MCF 10A (cell line): ENCODE data around the gene AK9. TPM values are rescaled to one million over a fixed set of nuclear protein-coding genes. Genes with fewer than 3 reads are reported as not detected.

Experiments
- BruUV-seq: library from RNA; stranded (reverse); fragments of 400-500 nt; replicated peaks from 2 replicates; lab custom pipeline; 2021; lab: Mats Ljungman, UMichigan
- CTCF ChIA-PET: fragments of 300-600 bp; sonication (Branson Sonifier 250); formaldehyde crosslinking; extraction: SDS; loops from one replicate; lab custom pipeline; 2021; ENCODE audit warnings: antibody characterized with exemption, inconsistent platforms; lab: Yijun Ruan, JAX
- POLR2A ChIA-PET: fragments of 300-600, 350-650 bp; sonication (Branson Sonifier 250); formaldehyde crosslinking; extraction: SDS; loops from one replicate; lab custom pipeline; 2020; ENCODE audit warnings: antibody characterized with exemption, inconsistent platforms; lab: Yijun Ruan, JAX
- DNase-seq: peaks from one replicate; pipeline ENCODE4 v3.0.0-alpha.2; 2018; ENCODE audit not compliant: unreplicated experiment
- H3K27ac Mint-ChIP-seq: one replicate; pipeline ENCODE4 v1.8.0; 2022; ENCODE audit warnings: mild to moderate bottlenecking, low read depth, mixed read lengths; ENCODE audit not compliant: unreplicated experiment
- H3K27me3 Mint-ChIP-seq: one replicate; pipeline ENCODE4 v1.8.0; 2022; ENCODE audit warnings: mixed read lengths; ENCODE audit not compliant: insufficient read depth, unreplicated experiment
- H3K36me3 Mint-ChIP-seq: one replicate; pipeline ENCODE4 v1.8.0; 2022; ENCODE audit warnings: mild to moderate bottlenecking, moderate library complexity, mixed read lengths; ENCODE audit not compliant: insufficient read depth, unreplicated experiment
- H3K4me1 Mint-ChIP-seq: one replicate; pipeline ENCODE4 v1.8.0; 2022; ENCODE audit warnings: mixed read lengths; ENCODE audit not compliant: insufficient read depth, unreplicated experiment
- H3K4me3 Mint-ChIP-seq: one replicate; pipeline ENCODE4 v1.8.0; 2022; ENCODE audit warnings: mild to moderate bottlenecking, moderate library complexity, mixed read lengths; ENCODE audit not compliant: unreplicated experiment
- H3K9me3 Mint-ChIP-seq: one replicate; pipeline ENCODE4 v1.8.0; 2022; ENCODE audit warnings: mixed read lengths; ENCODE audit not compliant: unreplicated experiment
- CTCF ChIP-seq: fragments of 200-600 bp; IDR thresholded peaks from one replicate; pipeline ENCODE4 v1.8.0; 2022; ENCODE audit warnings: antibody characterized with exemption, mild to moderate bottlenecking; ENCODE audit not compliant: unreplicated experiment
- intact Hi-C: fragments of 100-400 bp; cut with micrococcal nuclease; formaldehyde crosslinking; loops from 2 replicates; pipeline ENCODE4 v1.14.1; 2022
- total RNA-seq: library from RNA; stranded (reverse); gene quantifications from 2 replicates; pipeline ENCODE4 v1.2.3, GENCODE V29; 2022

AK9 gene
- total RNA-seq, 1 experiment from 2014 or later: 4.7 TPM

DNA sequence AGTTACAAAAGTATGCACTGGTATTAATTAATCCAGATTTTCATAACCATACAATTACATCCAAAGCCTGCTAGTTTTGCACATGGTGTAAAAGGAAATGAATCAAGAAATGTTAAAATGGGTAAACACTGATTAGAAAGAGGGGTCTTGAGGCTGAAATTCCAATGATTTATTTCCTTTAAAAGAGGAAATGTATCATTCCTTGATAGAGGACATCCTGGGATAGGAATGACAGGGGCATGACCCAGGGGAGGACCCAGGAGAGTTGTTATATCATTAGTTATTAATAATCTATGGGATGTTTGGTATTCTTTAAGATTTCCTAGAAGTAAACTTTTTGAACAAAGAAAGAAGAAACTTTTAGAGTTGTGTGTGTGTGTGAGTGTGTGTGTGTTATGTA lies 18.2 kb downstream of the AK9 start:
- H3K27ac Mint-ChIP-seq: no peak overlapping the region
- no TSS peak for BruUV-seq

DNA sequence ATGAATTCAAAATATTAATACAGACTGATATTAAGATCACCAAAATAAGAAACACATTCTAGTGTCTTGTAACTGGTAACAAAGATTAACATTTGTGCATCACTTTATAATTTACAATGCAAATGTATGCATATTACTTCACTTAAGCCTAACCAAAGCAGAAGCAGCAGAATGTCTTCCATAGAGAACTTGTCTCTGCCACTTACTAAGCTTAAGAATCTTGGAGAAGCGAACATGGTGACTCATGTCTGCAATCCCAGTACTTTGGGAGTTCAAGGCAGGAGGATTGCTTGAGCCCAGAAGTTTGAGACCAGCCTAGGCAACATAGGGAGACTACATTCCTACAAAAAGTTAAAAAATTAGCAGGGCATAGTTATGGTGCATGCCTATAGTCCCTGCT lies 18.8 kb downstream of the AK9 start:
- ChIA-PET POLR2A (interaction anchor here (0.7 kb wide), 1 partner anchor 16 kb away, joined by 3 read pairs; no protein-coding TSS in a partner anchor), CTCF (interaction anchor here (0.6 to 1.4 kb wide), 2 partner anchors 15 to 368 kb away, joined by 3 to 4 read pairs; no protein-coding TSS in a partner anchor)
- no peak overlapping the region for H3K4me3 Mint-ChIP-seq
- no peaks in the 10 kb centered on the region for H3K27me3 Mint-ChIP-seq
- DNase-seq: no peak
- H3K27ac Mint-ChIP-seq: no peak overlapping the region
- no peaks in the 10 kb centered on the region for H3K4me1 Mint-ChIP-seq
- no peaks in the 10 kb centered on the region for H3K36me3 Mint-ChIP-seq
- no peaks in the 10 kb centered on the region for H3K9me3 Mint-ChIP-seq
- intact Hi-C loops: no loop called here
- no TSS peak for BruUV-seq
- no peak for TF ChIP-seq CTCF

More for the DNA sequence above, 18.2 kb downstream of the AK9 start:
- CTCF ChIA-PET: no interaction called here
- H3K9me3 Mint-ChIP-seq: no peaks in the 10 kb centered on the region
- intact Hi-C loops: no loop called here
- no peak for DNase-seq
- no peak overlapping the region for H3K4me3 Mint-ChIP-seq
- TF ChIP-seq CTCF: no peak
- H3K4me1 Mint-ChIP-seq: no peaks in the 10 kb centered on the region
- POLR2A ChIA-PET: interaction anchor here (0.7 kb wide), 1 partner anchor 16 kb away, joined by 3 read pairs; no protein-coding TSS in a partner anchor
- H3K27me3 Mint-ChIP-seq: no peaks in the 10 kb centered on the region
- no peaks in the 10 kb centered on the region for H3K36me3 Mint-ChIP-seq

DNA sequence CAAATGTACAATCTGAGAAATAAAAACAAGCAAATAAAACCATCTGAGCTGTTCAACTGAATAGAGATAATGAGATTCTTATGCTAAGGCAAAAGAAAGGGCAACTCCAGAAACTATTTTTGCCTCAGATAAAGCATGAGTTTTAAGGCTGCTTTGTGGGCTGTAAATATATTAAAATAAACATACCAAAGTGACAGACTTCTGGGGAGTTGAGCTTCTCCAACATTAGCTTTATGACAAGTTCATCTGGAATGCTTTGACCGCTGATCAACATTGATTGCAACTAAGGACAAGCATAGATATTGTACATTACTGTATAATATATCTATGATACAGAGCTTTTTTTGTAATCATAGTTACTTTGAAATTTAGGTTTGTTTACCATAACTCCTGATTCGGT lies 19.3 kb downstream of the AK9 start:
- Mint-ChIP-seq H3K4me1 (no peaks in the 10 kb centered on the region), H3K27me3 (no peaks in the 10 kb centered on the region), H3K36me3 (no peaks in the 10 kb centered on the region), H3K4me3 (no peak overlapping the region), H3K9me3 (no peaks in the 10 kb centered on the region), H3K27ac (no peak overlapping the region)
- CTCF ChIA-PET: interaction anchor here (0.6 to 1.4 kb wide), 3 partner anchors 15 to 368 kb away, joined by 3 to 4 read pairs (median 3); no protein-coding TSS in a partner anchor
- intact Hi-C loops: no loop called here
- POLR2A ChIA-PET: no interaction called here
- no peak for DNase-seq
- no TSS peak for BruUV-seq
- TF ChIP-seq CTCF: no peak

- Mint-ChIP-seq H3K36me3 (no peaks in the 10 kb centered on the region), H3K27ac (no peak overlapping the region), H3K9me3 (no peaks in the 10 kb centered on the region), H3K4me3 (no peak overlapping the region), H3K27me3 (no peaks in the 10 kb centered on the region), H3K4me1 (no peaks in the 10 kb centered on the region)
- intact Hi-C loops: no loop called here
- no peak for DNase-seq
- ChIA-PET POLR2A (interaction anchor here (0.7 kb wide), 1 partner anchor 61 kb away, joined by 3 read pairs; no protein-coding TSS in a partner anchor), CTCF (interaction anchor here (0.6 kb wide), 1 partner anchor 409 kb away, joined by 3 read pairs; no protein-coding TSS in a partner anchor)
- no TSS peak for BruUV-seq
- TF ChIP-seq CTCF: no peak
These were observed 21.2 kb downstream of the AK9 start for GRCh38 chr6:109669811-109670210.
